Measurements from ENCODE around the gene WWOX. TPM values are rescaled to one million over a fixed set of nuclear protein-coding genes. Genes with fewer than 3 reads are reported as not detected.
A peak's percentile ranks its signal among the peaks of the same experiment; 100 is the strongest.

WWOX gene
- total and polyA plus RNA-seq, 2 of the 8 experiments (the other 6 are each of a cell fraction or from before 2014, with no cell fraction given), result 5.4 to 16.7 TPM

GRCh38 chr16:78177987-78178386 is 78.5 kb downstream of the WWOX start:
- H4K8ac ChIP-seq (ENCODE audit: extremely low read depth, insufficient read depth, low read length), result no peak overlapping the region
- no peak for FAIRE-seq
- TF ChIP-seq SP1 (IDR thresholded peaks at IDR 0.05; ENCODE audit: low read depth, low read length) (no peak), HDAC2 (IDR thresholded peaks at IDR 0.05; ENCODE audit: borderline replicate concordance in 1 of 2, low read depth in 2 of 2, low read length in 2 of 2) (no peak)

More at GRCh38 chr16:78177987-78178386, 78.5 kb downstream of the WWOX start:
- no peaks in the 10 kb centered on the region for H3K36me3 ChIP-seq (ENCODE audit: control insufficient read depth in 2 of 4, insufficient read depth in 4 of 4, low read length in 3 of 4)
- no peak overlapping the region for H3K18ac ChIP-seq (ENCODE audit: extremely low read depth, low read length)
- no peak overlapping the region for H2AFZ ChIP-seq (ENCODE audit: low read length)
- H3K4me1 ChIP-seq (replicated peaks in 1 of 4; ENCODE audit: control insufficient read depth in 3 of 4, insufficient read depth in 4 of 4, low read length in 3 of 4), result no peaks in the 10 kb centered on the region
- POLR2A ChIA-PET (ENCODE audit: partially characterized antibody), result no interaction called here
- no peak overlapping the region for H2BK5ac ChIP-seq (ENCODE audit: low read depth, low read length)
- H2AK5ac ChIP-seq (ENCODE audit: low read depth, low read length), result no peak overlapping the region
- DNase-seq (ENCODE audit: low read depth in 1 of 2, low spot score in 2 of 2), result peak in 1 of 2 experiments; percentile 23
- 94% methylated on average over 3 of the region's 3 CpGs; no CpG with 5 or more reads in 1 of the 2 experiments for WGBS, 2 experiments (ENCODE audit: extremely low coverage in 1 of 2, insufficient coverage in 1 of 2, insufficient read length in 1 of 2, insufficient replicate concordance in 2 of 2, low coverage in 1 of 2, low lambda C conversion rate in 2 of 2, missing lambda C conversion rate in 1 of 2)
- H3K23ac ChIP-seq (ENCODE audit: insufficient read length), result no peak overlapping the region
- H3K27me3 ChIP-seq (replicated peaks in 1 of 4; ENCODE audit: control insufficient read depth in 3 of 4, extremely low read depth in 1 of 4, insufficient read depth in 3 of 4, low read length in 3 of 4), result no peaks in the 10 kb centered on the region
- H4K5ac ChIP-seq (ENCODE audit: insufficient read length, low read depth, low read length), result no peak overlapping the region
- CTCF ChIA-PET (ENCODE audit: partially characterized antibody), result interaction anchor here (0.6 to 1.0 kb wide), 3 partner anchors 24 to 1217 kb away, joined by 3 to 4 read pairs (median 3); no protein-coding TSS in a partner anchor
- no peak overlapping the region for H2BK15ac ChIP-seq (ENCODE audit: low read length)
- no peaks in the 10 kb centered on the region for H4K20me1 ChIP-seq (replicated peaks in 1 of 2; ENCODE audit: control insufficient read depth in 1 of 2, insufficient read depth in 2 of 2, low read length in 2 of 2)
- H3K27ac ChIP-seq (ENCODE audit: low read depth, low read length), result no peak overlapping the region
- H3K79me2 ChIP-seq (ENCODE audit: control insufficient read depth in 1 of 2, insufficient read depth in 2 of 2, low read length in 2 of 2), result no peaks in the 10 kb centered on the region
- no peaks in the 10 kb centered on the region for H3K79me1 ChIP-seq (ENCODE audit: low read depth, low read length)
- H3K23me2 ChIP-seq (ENCODE audit: low read depth, low read length), result no peaks in the 10 kb centered on the region
- no peak overlapping the region for H2BK12ac ChIP-seq (ENCODE audit: low read depth, low read length)
- H4K91ac ChIP-seq (replicated peaks; ENCODE audit: insufficient read length, low read length), result no peak overlapping the region
- no peak overlapping the region for H3K4ac ChIP-seq (replicated peaks; ENCODE audit: insufficient read length, low read depth, low read length)
- H2BK120ac ChIP-seq (replicated peaks; ENCODE audit: low read depth, low read length), result no peak overlapping the region
- no peaks in the 10 kb centered on the region for H3K9me3 ChIP-seq (ENCODE audit: insufficient read depth in 2 of 2, low read depth in 1 of 2, low read length in 1 of 2)
- H2BK20ac ChIP-seq (ENCODE audit: low read length), result no peak overlapping the region
- no peak overlapping the region for H3K4me2 ChIP-seq (ENCODE audit: insufficient read depth in 1 of 2, low read depth in 2 of 2, low read length in 2 of 2)
- no peak overlapping the region for H3K56ac ChIP-seq (replicated peaks; ENCODE audit: insufficient read length, low read depth, low read length)
- no peak overlapping the region for H3K9ac ChIP-seq (replicated peaks in 1 of 4; ENCODE audit: extremely low read depth in 1 of 4, low read depth in 3 of 4, low read length in 3 of 4)
- no peak overlapping the region for H3K4me3 ChIP-seq (ENCODE audit: extremely low read depth in 1 of 4, insufficient read depth in 2 of 4, low read depth in 3 of 4, low read length in 4 of 4)
- H3K14ac ChIP-seq (ENCODE audit: insufficient read length), result no peak overlapping the region

Measured in H1 (cell line).